H9 (cell line): ENCODE results near the gene TECTA. TPM values are rescaled to one million over a fixed set of nuclear protein-coding genes. Genes with fewer than 3 reads are reported as not detected.

Source experiments
- DNase-seq: peaks from one replicate; pipeline ENCODE4 v3.0.0-alpha.2; 2017
- H2AFZ ChIP-seq: one replicate; pipeline ENCODE4 v1.6.1; 2013; ENCODE audit warnings: mild to moderate bottlenecking, low read length, control low read depth, moderate library complexity
- H2AK5ac ChIP-seq: 2 replicates; pipeline ENCODE4 v1.6.1; 2013; ENCODE audit warnings: low read length, control low read depth, mixed read lengths; ENCODE audit not compliant: insufficient read length
- H2BK120ac ChIP-seq: one replicate; pipeline ENCODE4 v1.6.1; 2013; ENCODE audit warnings: low read depth, mild to moderate bottlenecking, low read length, control low read depth, inconsistent platforms; ENCODE audit not compliant: poor library complexity, severe bottlenecking
- H2BK12ac ChIP-seq: 2 replicates; pipeline ENCODE4 v1.6.1; 2013; ENCODE audit warnings: low read length, control low read depth, mixed read lengths, low read depth; ENCODE audit not compliant: insufficient read length
- H2BK15ac ChIP-seq: 2 replicates; pipeline ENCODE4 v1.6.1; 2013; ENCODE audit warnings: low read depth, low read length, control low read depth
- H2BK20ac ChIP-seq: one replicate; pipeline ENCODE4 v1.6.1; 2013; ENCODE audit warnings: low read depth, mild to moderate bottlenecking, low read length, control low read depth, inconsistent platforms; ENCODE audit not compliant: poor library complexity, severe bottlenecking
- H2BK5ac ChIP-seq: 2 replicates; pipeline ENCODE4 v1.6.1; 2013; ENCODE audit warnings: low read length, control low read depth, mixed read lengths; ENCODE audit not compliant: insufficient read length
- H3K14ac ChIP-seq: 2 replicates; pipeline ENCODE4 v1.6.1; 2013; ENCODE audit warnings: low read length, control low read depth; ENCODE audit not compliant: insufficient read depth
- H3K18ac ChIP-seq: 2 replicates; pipeline ENCODE4 v1.6.1; 2013; ENCODE audit warnings: low read depth, mild to moderate bottlenecking, mixed read lengths, low read length, control low read depth; ENCODE audit not compliant: insufficient read length
- H3K23ac ChIP-seq: 2 replicates; pipeline ENCODE4 v1.6.1; 2013; ENCODE audit warnings: low read length, control low read depth, mixed read lengths, low read depth; ENCODE audit not compliant: insufficient read length
- H3K23me2 ChIP-seq: 2 replicates; pipeline ENCODE4 v1.6.1; 2013; ENCODE audit warnings: low read depth, mild to moderate bottlenecking, mixed read lengths, low read length, control low read depth; ENCODE audit not compliant: insufficient read length, poor library complexity, severe bottlenecking
- H3K27ac ChIP-seq: 2 replicates; pipeline ENCODE4 v1.5.1; 2013; ENCODE audit warnings: low read length, control low read depth, mixed read lengths, low read depth; ENCODE audit not compliant: insufficient read length
- H3K27me3 ChIP-seq: 2 replicates; pipeline ENCODE4 v1.6.1; 2013; ENCODE audit warnings: low read length, control low read depth, inconsistent platforms; ENCODE audit not compliant: insufficient read depth
- H3K4ac ChIP-seq: 2 replicates; pipeline ENCODE4 v1.6.1; 2013; ENCODE audit warnings: low read depth, mild to moderate bottlenecking, control low read depth, inconsistent platforms, low read length, moderate library complexity
- H3K4me1 ChIP-seq: 2 replicates; pipeline ENCODE4 v1.6.1; 2013; ENCODE audit warnings: low read length, control low read depth, inconsistent platforms; ENCODE audit not compliant: insufficient read depth
- H3K4me2 ChIP-seq: 2 replicates; pipeline ENCODE4 v1.6.1; 2013; ENCODE audit warnings: low read length, control low read depth, mixed read lengths; ENCODE audit not compliant: insufficient read length, insufficient read depth
- H3K56ac ChIP-seq: 2 replicates; pipeline ENCODE4 v1.6.1; 2013; ENCODE audit warnings: low read depth, mild to moderate bottlenecking, mixed read lengths, low read length, control low read depth; ENCODE audit not compliant: insufficient read length
- H3K79me1 ChIP-seq: 2 replicates; pipeline ENCODE4 v1.6.1; 2013; ENCODE audit warnings: low read depth, mild to moderate bottlenecking, moderate library complexity, low read length, control low read depth, inconsistent platforms; ENCODE audit not compliant: insufficient read depth, poor library complexity, severe bottlenecking
- H3K79me2 ChIP-seq: 2 replicates; pipeline ENCODE4 v1.6.1; 2013; ENCODE audit warnings: low read length, control low read depth, inconsistent platforms; ENCODE audit not compliant: insufficient read depth
- H3K9ac ChIP-seq: 2 replicates; pipeline ENCODE4 v1.6.1; 2013; ENCODE audit warnings: low read length, control low read depth, mixed read lengths; ENCODE audit not compliant: insufficient read length; ENCODE audit errors: extremely low read depth
- H3K9me3 ChIP-seq: one replicate; pipeline ENCODE4 v1.6.1; 2013; ENCODE audit warnings: low read depth, low read length, inconsistent platforms; ENCODE audit not compliant: control insufficient read depth
- H3T11ph ChIP-seq: one replicate; pipeline ENCODE4 v1.6.1; 2013; ENCODE audit warnings: mild to moderate bottlenecking, low read length, control low read depth, inconsistent platforms
- H4K20me1 ChIP-seq: one replicate; pipeline ENCODE4 v1.6.1; 2013; ENCODE audit not compliant: control insufficient read depth, insufficient read length, insufficient read depth
- H4K5ac ChIP-seq: 2 replicates; pipeline ENCODE4 v1.6.1; 2013; ENCODE audit warnings: low read depth, mild to moderate bottlenecking, mixed read lengths, low read length, control low read depth; ENCODE audit not compliant: insufficient read length
- H4K8ac ChIP-seq: replicated peaks from 2 replicates; pipeline ENCODE4 v1.6.1; 2013; ENCODE audit warnings: low read length, control low read depth, mixed read lengths, low read depth; ENCODE audit not compliant: insufficient read length
- H4K91ac ChIP-seq: 2 replicates; pipeline ENCODE4 v1.6.1; 2013; ENCODE audit warnings: low read depth, mild to moderate bottlenecking, moderate library complexity, mixed read lengths, low read length, control low read depth; ENCODE audit not compliant: insufficient read length
- H3K27ac Mint-ChIP-seq, 3 experiments: 2 replicates in 2 of 3; 3 replicates in 1 of 3; pipeline ENCODE4 v1.8.0; 2020 to 2021; ENCODE audit warnings: mixed read lengths in 3 of 3, mild to moderate bottlenecking in 1 of 3, moderate library complexity in 1 of 3
- H3K27me3 Mint-ChIP-seq: 2 replicates; pipeline ENCODE4 v1.8.0; 2021; ENCODE audit warnings: low read depth, mild to moderate bottlenecking, moderate library complexity, mixed read lengths
- H3K36me3 Mint-ChIP-seq, 3 experiments: 2 replicates in 2 of 3; 3 replicates in 1 of 3; pipeline ENCODE4 v1.8.0; 2020 to 2021; ENCODE audit warnings: low read depth in 3 of 3, mixed read lengths in 3 of 3; ENCODE audit not compliant: insufficient read depth in 1 of 3
- H3K4me1 Mint-ChIP-seq, 2 experiments: 2 replicates each; pipeline ENCODE4 v1.8.0; 2020; ENCODE audit warnings: mixed read lengths in 2 of 2
- H3K4me3 Mint-ChIP-seq, 2 experiments: 2 replicates in 1 of 2; 3 replicates in 1 of 2; pipeline ENCODE4 v1.8.0; 2020 to 2021; ENCODE audit warnings: mild to moderate bottlenecking in 2 of 2, mixed read lengths in 2 of 2, moderate library complexity in 1 of 2
- H3K9me3 Mint-ChIP-seq, 2 experiments: 2 replicates in 1 of 2; 3 replicates in 1 of 2; pipeline ENCODE4 v1.8.0; 2020; ENCODE audit warnings: mild to moderate bottlenecking in 2 of 2, mixed read lengths in 2 of 2, moderate library complexity in 1 of 2
- CTCF ChIP-seq: fragments of 200-600 bp; sonication (generic); conservative IDR thresholded peaks from 3 replicates; pipeline ENCODE4 v1.8.0; 2021; ENCODE audit warnings: antibody characterized with exemption, mild to moderate bottlenecking
- WGBS: extraction: QIAGEN DNeasy Blood & Tissue Kit; methylation state at CpG from one replicate; pipeline ENCODE4 v1.1.7; 2013; ENCODE audit warnings: missing lambda C conversion rate, low lambda C conversion rate, mixed read lengths; ENCODE audit not compliant: insufficient read length; ENCODE audit errors: extremely low coverage; 5-methylcytosine and 5-hydroxymethylcytosine counted together
- total RNA-seq: library from RNA; stranded (reverse); gene quantifications from 2 replicates; pipeline ENCODE4 v1.2.1, GENCODE V29; 2021

The TECTA gene
- total RNA-seq, 1 experiment from 2014 or later: 0.66 TPM

DNA sequence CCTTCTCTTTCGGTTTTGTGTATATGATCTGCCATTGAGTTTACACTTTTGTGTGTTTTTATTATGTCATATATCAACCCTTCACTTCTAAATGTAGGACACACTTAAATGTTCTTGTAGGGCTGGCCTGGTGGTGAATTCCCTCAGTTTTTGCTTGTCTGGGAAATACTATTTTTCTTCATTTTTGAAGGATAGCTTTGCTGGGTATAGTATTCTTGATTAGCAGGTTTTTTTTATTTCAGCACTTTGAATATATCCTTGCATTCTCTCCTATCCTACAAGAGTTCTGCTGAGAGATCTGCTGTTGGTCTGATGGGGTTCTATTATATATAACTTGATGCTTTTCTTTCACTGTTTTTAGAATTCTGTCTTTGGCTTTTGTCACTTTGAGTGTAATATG lies 79.1 kb downstream of the TECTA start:
- Histone ChIP-seq H4K5ac (no peak overlapping the region), H3K23ac (no peak overlapping the region), H3K9ac (no peak overlapping the region), H3K79me2 (no peaks in the 10 kb centered on the region), H3K4me1 (no peaks in the 10 kb centered on the region), H3K4ac (no peak overlapping the region), H3K56ac (no peak overlapping the region), H4K20me1 (no peaks in the 10 kb centered on the region), H3T11ph (no peak overlapping the region), H2BK20ac (no peak overlapping the region), H3K27ac (no peak overlapping the region), H2AK5ac (no peak overlapping the region), H3K18ac (no peak overlapping the region), H2BK120ac (no peak overlapping the region), H3K9me3 (no peaks in the 10 kb centered on the region), H3K14ac (no peak overlapping the region), H2BK5ac (no peak overlapping the region), H4K8ac (no peak overlapping the region), H2AFZ (no peak overlapping the region), H3K4me2 (no peak overlapping the region), H2BK12ac (no peak overlapping the region), H4K91ac (no peak overlapping the region), H3K27me3 (no peaks in the 10 kb centered on the region), H3K23me2 (no peaks in the 10 kb centered on the region), H3K79me1 (no peaks in the 10 kb centered on the region), H2BK15ac (no peak overlapping the region)
- no peak for DNase-seq
- Mint-ChIP-seq H3K27ac (no peak overlapping the region), H3K4me1 (no peaks in the 10 kb centered on the region; a peak in 1 of 4 replicates), H3K4me3 (no peak overlapping the region), H3K36me3 (peaks cover 21 to 48% (median 39%) of the 10 kb centered on the region in 3 experiments), H3K27me3 (0 out of 2 replicates have a peak, but pooled peaks cover 2% of the 10 kb centered on the region), H3K9me3 (peaks cover 48% of the 10 kb centered on the region in 2 experiments)
- WGBS: no CpG with 5 or more reads among the region's 1 CpG
- no peak for TF ChIP-seq CTCF
